RCC 7860 (cell line): ENCODE results near the gene TSTD2.

ENCODE experiments used
- DNase-seq: peaks from one replicate; pipeline ENCODE4 v3.0.0-alpha.2; 2015; ENCODE audit warnings: low spot score
- FAIRE-seq: peaks from 2 replicates; lab custom pipeline; 2012; peaks lifted over from hg19 to GRCh38; lab: Jason Lieb, UNC

TSTD2 gene

DNA sequence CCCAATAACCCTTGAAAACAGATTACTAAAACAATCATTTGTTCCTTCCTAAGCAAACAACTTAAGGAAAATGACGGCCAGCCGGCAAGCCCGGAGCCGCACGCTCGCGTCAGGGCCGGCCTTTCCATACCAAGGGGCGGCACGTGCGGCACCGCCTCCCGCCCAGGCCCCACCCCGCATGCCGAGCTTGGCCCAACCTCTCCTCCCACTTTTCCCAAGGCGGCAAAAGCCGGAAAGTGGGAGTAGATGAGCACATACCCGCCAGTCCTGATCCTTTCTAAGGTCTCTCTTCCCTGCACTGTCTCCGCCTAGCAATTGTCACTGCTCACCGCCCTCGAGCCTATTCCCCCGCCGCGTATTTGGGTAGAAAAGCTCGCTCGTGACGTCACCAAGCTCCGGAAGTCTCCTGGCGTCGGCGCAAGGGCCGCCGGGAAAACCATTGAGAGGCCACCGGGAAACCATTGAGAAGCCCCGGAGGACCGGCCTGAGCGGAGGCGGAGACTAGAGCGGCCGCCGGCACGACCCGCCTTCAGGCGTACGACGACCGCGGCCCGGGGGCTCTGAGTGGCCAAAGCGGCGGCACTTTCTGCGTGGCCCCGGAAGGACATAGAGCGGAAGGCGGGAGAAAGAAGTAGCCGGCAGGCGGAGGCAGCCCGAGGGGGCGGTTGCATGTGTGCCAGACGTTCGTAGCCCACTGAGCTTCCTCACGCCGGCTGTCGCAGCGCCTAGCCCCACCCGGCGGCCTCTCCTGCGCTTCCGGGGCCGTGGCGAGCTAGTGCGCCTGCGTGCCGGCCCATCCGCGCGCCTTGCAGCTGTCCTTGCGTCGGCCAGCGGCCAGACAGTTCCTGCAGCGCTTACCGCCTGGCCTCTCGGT, at the start of gene TSTD2, which contains the start of gene NCBP1:
Gene TSTD2 (minus strand): TSS at position 384 of the 874 bp plus-strand sequence. CDS start 5,806 bp downstream, outside the sequence.
Gene NCBP1 (plus strand): TSS at position 837 of the 874 bp plus-strand sequence. CDS start 61 bp downstream, outside the sequence.
- DNase-seq (peak; percentile 97), FAIRE-seq (peak; percentile 86)

DNA sequence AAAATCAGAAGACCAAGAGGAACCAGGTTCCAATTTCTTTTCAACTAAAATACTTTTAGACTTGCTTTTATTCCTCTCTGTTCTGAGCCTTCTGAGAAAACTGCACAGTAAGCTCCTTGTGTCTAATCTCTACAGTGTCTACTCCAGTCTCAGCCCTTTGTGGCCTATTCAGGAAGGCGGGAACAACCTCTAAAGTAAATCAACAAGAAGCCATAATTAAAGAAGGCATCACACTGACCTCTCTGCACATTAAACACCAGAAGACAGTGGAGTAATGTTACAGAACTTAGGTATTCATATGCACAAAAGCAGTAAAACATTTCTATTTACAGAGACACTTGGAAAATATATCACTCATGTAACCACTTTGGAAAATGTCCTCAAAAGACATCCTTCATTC, 49.1 kb upstream of the TSTD2 start:
- DNase-seq (no peak), FAIRE-seq (no peak)

DNA sequence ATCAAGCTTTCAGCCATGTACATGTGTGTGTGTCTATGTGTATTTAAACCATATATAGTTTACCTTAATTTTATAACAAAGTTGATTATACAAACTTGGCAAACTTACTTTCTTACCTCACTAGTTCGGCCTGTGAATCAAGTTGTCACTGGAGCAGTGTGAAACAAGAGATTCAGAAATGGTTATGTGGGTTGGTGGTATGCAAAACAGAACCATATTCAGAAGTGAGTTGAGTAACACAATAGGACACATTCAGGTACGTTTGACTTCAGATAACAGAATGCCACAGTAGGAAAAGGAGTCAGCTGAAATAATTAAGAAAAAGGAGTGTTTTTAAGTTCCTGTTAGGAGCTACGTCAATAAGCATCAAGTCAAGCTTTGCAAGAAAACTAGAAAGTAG, 42.5 kb upstream of the TSTD2 start:
- FAIRE-seq (no peak), DNase-seq (no peak)

DNA sequence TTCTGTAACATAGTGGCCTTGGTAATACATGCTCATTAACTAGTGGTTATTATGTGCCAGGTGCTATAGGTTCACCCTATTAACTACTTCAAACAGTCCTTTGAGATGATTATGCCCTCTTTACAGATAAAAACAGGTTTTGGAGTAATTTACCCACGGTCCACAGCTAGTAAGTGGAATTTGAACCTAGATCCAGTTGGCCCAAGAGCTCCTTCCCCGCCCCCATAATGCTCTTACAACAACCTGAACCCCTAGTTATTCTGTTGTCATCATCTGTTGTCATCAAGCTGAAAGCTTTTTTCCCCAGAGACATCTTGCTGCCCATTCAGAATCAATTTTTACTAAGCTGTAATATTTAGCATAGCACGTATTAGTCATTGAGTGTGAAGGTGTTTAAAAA, 40.8 kb upstream of the TSTD2 start:
- DNase-seq: no peak
- no peak for FAIRE-seq

DNA sequence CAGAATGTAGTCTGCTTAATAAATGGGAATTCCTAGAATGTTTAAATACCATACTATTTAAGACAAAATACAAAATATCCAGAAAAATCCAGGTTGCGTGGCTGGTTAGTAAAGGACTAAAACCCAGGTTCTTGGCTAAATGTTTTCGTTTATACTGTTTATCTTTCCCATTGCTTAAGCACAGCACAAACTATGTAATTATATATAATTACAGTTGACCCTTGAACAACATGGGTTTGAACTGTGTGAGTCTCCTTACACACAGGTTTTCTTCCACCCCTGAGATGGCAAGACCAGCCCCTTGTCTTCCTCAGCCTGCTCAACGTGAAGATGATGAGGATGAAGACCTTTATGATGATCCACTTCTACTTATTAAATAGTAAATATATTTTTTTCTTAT, 39.2 kb upstream of the TSTD2 start:
- FAIRE-seq: no peak

DNA sequence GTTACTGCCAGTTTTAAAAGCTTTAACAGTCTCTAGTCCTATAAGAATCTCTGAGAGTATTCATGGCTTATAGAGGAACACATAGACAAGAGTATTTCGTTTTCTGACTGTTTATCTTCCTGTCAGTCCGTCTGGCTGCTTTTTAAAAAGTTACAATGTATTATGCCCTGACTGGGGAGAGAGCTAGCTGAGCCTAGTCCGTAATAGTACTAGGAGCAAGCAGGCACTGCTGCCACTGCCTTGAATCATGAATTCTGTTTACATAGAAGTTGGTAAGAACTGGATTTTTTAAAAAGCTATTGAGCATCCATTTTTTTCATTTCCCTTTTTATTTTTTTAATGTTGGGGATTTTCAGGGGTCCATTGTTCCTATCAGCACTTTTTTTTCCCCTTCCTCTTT, 37.4 kb upstream of the TSTD2 start:
- no peak for FAIRE-seq

More for the DNA sequence above, 39.2 kb upstream of the TSTD2 start:
- DNase-seq: no peak

DNA sequence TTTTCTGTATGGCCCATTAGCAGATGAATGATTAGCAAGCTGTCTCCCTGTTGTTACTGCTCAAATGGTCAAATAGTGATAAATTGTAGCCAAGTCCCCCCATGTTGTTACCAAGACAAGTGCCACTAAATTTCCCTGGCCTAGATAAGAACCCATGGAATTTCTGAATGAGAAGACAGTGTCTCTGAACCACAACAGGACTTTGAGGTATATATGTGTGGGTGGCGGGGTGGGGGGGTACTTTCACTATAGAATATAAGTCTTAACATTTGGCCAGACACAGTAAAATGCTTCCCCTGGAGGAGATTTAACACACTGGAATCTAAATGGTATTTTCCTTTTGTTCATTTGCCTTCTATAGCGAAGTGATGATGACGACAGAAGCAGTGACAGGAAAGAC, 35.3 kb upstream of the TSTD2 start:
- DNase-seq: no peak
- no peak for FAIRE-seq

More for the DNA sequence above, 37.4 kb upstream of the TSTD2 start:
- no peak for DNase-seq

DNA sequence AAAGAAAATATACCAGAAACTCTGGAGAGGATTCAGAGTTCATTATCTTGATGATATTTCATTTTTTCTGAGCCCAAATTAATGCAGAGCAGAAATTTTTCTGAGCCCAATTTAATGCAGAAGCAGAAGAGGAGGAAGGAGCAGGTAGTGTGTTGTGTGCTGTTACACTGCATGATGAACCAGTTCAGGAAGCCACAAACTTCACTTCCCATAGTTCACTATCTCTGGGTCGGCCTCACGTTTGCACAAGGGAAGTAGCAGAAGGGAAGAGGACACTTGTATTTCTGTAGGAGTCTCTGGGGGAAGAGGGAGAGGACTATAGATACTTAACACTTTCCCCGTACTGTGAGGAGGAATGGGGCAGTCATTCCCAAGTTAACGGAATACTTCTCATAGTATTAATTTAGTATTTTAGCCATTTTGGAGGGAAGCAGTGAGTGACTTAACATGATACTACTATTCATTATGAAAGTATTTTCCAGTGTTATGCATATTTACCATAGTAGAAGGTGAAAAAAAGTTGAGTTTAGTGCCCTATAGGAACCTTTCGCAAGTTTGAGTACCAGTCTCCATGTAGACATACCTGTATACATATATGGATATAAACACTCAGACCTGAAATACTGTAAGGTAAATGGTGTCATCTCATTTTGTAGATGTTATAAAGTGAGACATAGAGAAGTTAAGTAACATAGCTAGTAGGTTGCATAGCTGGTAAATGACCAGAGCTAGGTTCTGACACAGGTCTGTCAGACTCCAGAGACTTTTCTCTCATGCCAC, 33.9 kb upstream of the TSTD2 start:
- FAIRE-seq (no peak), DNase-seq (no peak)

DNA sequence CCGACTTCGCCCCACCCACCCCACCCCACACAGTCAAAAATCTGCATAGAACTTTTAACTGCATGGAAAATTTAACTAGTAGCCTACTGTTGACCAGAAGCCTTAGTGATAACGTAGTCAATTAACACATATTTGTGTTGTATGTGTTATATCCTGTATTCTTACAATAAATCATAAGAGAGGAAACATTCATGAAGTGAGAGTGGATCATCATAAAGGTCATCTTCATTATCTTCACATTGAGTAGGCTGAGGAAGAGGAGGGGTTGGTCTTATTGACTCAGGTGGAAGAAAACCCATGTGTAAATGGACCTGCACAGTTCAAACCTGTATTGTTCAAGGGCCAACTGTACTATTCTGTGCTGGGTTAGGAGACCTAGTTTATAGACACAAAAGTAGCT, 32.6 kb upstream of the TSTD2 start:
- no peak for DNase-seq
- no peak for FAIRE-seq

DNA sequence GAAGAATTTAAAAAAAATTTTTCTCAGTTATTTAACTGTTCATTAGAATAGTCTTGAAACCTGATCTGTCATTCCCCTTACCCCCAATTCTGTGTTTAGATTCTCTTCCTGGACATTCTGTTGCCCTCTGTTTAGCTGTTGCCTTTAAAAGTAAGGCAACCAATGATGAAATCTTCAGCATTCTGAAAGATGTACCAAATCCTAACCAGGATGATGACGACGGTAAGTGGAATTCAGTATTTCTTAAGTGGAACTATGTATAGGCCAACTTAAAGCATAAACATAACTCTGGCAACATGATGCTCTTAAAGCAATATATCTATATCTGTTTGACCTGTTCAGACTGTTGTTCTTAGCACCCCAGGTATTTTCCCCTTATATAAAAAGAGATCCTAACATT, 27.7 kb upstream of the TSTD2 start:
- no peak for FAIRE-seq
- no peak for DNase-seq

DNA sequence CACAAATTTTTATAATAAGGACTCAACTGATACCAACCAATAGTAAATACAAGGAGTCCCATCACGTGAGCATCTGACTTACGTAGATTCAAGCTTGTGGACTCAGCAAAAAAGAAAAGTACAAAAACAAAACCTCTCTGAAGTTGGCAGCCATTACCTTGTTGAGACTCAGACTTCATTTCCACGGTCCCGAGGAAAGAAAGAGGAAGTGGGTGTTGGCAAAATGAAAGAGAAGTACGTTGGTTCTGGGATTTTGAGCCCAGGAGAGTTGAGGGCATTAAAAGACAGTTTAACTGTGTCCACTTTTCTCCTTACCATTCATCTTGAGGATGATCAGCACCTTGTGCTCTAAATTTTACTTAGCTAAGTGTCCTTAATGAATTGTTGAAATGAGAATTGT, 27.2 kb upstream of the TSTD2 start:
- DNase-seq (no peak), FAIRE-seq (no peak)

DNA sequence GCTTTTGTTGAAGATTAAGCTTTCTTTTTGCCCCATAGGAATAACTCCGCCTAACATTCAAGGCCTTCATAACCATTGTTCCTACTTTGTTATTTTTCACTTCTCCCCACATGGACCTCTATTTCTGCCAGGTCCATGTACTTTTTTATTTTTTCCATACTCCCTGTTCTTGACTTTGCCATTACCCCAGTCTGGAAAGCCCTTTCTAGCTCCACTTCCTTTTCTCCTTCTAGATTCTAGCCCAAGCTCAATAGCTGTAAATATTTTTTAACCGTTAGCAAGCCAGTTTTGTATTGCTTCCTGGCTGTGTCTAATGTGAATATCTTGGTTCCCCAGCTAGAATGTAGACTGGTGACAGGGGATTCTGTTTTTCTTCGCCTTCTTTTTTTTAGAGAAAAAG, 26.6 kb upstream of the TSTD2 start:
- no peak for DNase-seq
- FAIRE-seq: no peak

DNA sequence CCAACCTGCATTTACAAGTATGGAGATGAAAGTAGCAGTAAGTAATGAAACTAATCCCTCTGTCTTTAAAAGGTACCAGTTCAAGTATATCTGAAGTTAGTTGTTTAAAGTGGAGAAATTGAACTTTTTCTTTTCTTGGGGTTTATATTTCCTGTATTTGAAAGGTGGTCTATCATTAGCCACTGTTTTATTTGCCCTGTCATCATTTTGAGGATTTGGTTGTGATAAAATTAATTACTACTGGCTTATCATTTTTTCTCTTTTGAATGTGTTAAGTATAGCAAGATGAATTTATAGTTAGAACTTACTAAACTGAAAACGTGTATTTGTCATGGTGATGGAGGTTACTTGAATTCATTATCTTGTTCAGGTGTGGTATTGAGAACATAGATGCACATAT, 25.5 kb upstream of the TSTD2 start:
- DNase-seq (no peak), FAIRE-seq (no peak)

DNA sequence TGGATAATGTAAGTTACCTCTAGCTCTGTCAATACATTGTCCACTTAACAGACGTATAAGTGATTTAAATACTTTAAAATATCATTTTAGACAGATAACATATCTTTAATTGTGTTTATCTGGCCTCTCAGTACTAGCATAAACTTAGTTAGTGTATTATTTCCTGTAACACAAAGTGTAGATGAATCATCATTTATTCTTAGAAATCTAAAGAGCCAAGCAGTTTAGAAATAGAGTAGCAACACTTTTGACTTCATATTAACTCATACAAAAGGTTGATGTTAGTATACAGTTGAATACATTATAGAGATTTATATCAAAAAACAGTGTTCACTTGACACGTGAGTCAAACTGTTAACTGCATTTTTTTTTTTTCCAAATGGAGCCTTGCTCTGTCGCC, 18.5 kb upstream of the TSTD2 start:
- no peak for DNase-seq
- no peak for FAIRE-seq

DNA sequence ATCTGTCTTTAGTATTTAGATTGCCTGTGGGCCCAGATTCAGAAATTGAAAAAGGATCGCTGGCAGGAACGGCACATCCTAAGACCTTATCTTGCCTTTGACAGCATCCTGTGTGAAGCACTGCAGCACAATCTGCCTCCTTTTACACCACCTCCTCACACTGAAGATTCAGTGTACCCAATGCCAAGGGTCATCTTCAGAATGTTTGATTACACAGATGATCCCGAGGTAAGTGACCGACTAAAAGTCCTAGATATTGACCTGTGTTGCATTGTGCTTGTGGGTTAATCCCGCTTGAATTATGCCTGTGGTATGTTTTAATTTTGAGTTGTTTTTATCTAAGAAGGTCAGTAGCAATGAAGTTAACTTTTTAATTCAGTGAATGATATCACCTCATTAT, 14.8 kb upstream of the TSTD2 start:
- DNase-seq (no peak), FAIRE-seq (no peak)

DNA sequence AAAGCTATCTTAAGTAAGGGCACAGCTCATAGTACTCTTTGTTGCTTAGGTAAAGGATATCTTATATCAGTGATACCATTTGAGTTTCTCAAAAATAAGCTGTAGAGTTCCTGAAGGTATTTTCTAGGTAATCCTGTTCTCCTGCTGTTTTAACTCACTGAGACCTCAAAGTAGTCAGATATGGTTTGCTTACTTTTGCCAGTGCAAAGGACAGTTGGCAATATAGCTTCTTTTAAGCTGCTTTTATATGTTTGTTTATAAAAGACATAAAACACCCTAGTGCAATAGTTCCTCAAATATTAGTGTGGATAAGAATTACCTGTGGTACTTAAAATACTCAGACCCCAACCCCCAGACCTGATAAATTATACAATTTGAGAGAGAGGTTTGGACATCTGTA, 12.6 kb upstream of the TSTD2 start:
- no peak for FAIRE-seq
- no peak for DNase-seq

DNA sequence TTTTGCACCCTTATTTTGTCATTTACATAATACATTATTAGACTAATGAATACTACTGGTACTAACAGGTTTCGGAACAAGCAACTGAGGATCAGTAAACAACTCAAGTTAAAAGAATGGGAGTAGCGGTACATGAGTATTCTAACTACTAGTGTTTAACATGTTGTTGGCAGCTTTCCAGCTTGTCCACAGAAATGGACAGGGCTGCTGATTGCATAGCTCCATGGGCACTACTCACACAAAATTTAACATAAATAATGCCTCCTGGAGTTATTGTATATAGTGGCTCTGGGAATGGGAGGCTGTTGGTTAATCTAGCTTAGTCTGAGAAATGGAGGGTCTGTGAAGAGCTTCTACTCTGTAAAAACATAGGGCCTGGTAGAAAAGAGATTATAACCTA, 7.2 kb upstream of the TSTD2 start:
- no peak for FAIRE-seq
- DNase-seq: no peak

DNA sequence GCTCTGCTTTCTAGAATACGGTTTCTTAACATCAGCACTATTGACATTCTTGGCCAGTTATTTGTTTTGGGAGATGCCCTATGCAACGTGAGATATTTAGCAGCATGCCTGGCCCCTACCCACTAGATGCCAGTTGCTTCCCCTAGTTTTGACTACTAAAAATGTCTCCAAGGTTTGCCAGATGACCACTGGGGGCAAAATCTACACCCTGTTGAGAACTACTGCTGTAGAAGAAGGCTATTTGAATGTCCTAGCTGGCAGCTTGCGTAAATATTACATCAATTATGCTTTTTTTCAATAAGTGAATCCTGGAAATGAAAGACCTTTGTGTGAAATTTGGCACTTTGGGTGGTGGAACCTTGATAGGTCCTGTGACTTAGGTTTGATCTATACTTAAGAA, 5.5 kb upstream of the TSTD2 start:
- DNase-seq (no peak), FAIRE-seq (no peak)

DNA sequence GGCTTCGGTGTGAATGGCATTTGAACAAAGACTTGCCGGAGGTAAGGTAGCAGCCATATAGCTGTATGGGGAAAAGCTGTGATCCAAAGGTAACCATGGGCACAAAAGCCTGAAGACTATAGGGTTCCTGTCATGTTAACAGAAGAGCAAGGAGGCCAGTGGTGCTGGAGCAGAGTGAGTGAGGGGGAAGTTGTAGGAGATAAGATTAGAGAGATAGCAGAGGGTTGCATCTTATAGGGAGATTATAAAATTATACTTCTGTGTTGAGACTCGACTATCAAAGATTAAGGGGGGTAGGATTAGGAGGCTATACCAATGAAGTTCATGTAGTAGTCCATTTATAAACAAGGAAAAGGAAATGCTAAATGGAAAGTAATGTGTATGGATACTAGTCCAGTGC, 3.7 kb upstream of the TSTD2 start:
- FAIRE-seq: no peak

DNA sequence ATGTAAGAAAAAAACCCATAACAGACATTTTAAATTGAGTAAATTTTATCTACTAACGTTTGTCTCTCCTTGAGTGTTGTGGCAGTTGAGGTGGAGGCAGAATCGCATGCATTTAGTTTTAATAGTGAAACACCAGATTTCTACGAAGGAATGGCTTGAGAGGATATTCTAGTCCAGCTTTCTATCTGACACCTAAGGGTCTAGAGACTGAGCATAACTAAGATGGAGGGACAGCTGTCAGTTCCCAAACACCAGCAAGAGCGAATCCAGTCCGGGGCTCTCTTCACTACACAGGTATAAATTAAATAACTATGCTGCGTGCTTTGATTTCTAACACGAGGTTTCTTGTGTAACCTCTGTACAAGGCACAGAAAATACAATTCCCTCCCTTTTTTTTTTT, 1.9 kb upstream of the TSTD2 start:
- FAIRE-seq: no peak
- no peak for DNase-seq

More for the DNA sequence above, 3.7 kb upstream of the TSTD2 start:
- no peak for DNase-seq

DNA sequence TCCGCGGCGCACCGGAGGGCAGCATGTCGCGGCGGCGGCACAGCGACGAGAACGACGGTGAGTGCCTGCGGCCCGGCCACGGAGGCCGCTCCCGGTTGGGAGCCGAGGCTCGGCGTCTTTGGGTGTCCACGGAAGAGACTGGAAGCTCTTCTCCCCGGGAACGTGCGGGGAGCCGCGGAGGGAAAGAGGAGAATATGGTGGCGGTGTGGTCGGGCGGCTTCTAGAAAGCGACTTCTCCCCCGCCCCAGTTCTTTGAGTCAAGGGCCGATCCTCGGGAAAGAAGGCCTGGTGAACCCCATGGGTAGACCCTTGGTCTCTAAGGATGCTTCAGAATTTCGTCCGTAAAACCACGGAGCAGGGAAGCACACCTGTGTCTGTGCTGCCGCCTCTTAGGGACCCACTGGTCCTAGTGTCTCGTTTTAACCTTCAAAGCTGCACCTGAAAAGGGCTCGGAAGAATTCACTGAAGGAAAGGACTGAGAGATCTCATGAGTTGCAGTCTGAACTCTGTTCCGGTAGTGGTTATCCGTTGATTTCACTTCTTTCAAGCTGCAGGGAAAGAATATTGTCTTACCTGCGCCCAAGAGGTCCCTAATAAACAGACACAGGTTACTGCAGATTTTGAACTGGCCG, 807 bp upstream of the TSTD2 start:
- no peak for DNase-seq
- FAIRE-seq: no peak
